Activated CD8-positive, alpha-beta T cell treated with anti-CD3 and anti-CD28 coated beads for 36 hours (primary cell): ENCODE data around the gene ABCC10. TPM values are rescaled to one million over a fixed set of nuclear protein-coding genes. Genes with fewer than 3 reads are reported as not detected.
"Not testable (repeated sequence)": the region's sequence is repeated elsewhere in the genome, so short reads cannot be mapped to it uniquely, and the experiment has no call there.

Experiments used
- ATAC-seq: fragments of 200-7000 bp; cut with Tn5 transposase; one replicate; pipeline ENCODE4 v1.10.0; 2021; ENCODE audit warnings: mild to moderate bottlenecking, moderate library complexity
- CTCF ChIA-PET: fragments of 350-600 bp; sonication (Branson Sonifier 250); formaldehyde crosslinking; loops from one replicate; lab custom pipeline; 2021; ENCODE audit warnings: antibody characterized with exemption; lab: Charles Lee
- POLR2A ChIA-PET: fragments of 350-600 bp; sonication (Branson Sonifier 250); formaldehyde crosslinking; loops from one replicate; lab custom pipeline; 2021; ENCODE audit warnings: antibody characterized with exemption; lab: Charles Lee
- DNase-seq: peaks from one replicate; pipeline ENCODE4 v3.0.0-alpha.2; 2020
- H3K27ac Mint-ChIP-seq: one replicate; pipeline ENCODE4 v1.8.0; 2021; ENCODE audit warnings: mild to moderate bottlenecking, mixed read lengths
- H3K27me3 Mint-ChIP-seq: one replicate; pipeline ENCODE4 v1.8.0; 2021; ENCODE audit warnings: mixed read lengths
- H3K36me3 Mint-ChIP-seq: one replicate; pipeline ENCODE4 v1.8.0; 2021; ENCODE audit warnings: low read depth, mixed read lengths
- H3K4me1 Mint-ChIP-seq: one replicate; pipeline ENCODE4 v1.8.0; 2021; ENCODE audit warnings: low read depth, mixed read lengths
- H3K4me3 Mint-ChIP-seq: one replicate; pipeline ENCODE4 v1.8.0; 2021; ENCODE audit warnings: mild to moderate bottlenecking, moderate library complexity, mixed read lengths
- H3K9me3 Mint-ChIP-seq: one replicate; pipeline ENCODE4 v1.8.0; 2021; ENCODE audit warnings: mixed read lengths
- CTCF ChIP-seq: fragments of 200-600 bp; IDR thresholded peaks from one replicate; pipeline ENCODE4 v1.8.0; 2022; ENCODE audit warnings: antibody characterized with exemption, mild to moderate bottlenecking
- intact Hi-C: fragments of 100-400 bp; cut with micrococcal nuclease; formaldehyde crosslinking; loops from one replicate; pipeline ENCODE4 v1.10.0; 2022
- total RNA-seq, 2 experiments: library from RNA; stranded (reverse); gene quantifications; one replicate each; pipeline ENCODE4 v1.2.3, GENCODE V29; 2021

Gene ABCC10
- total RNA-seq, 2 experiments from 2014 or later = 27.2 to 27.5 TPM

- DNase-seq (no peak), ATAC-seq (no peak)
- no peak for TF ChIP-seq CTCF
- Mint-ChIP-seq H3K9me3 (no peaks in the 10 kb centered on the region), H3K27me3 (peaks cover 5% of the 10 kb centered on the region), H3K4me3 (no peak overlapping the region), H3K27ac (no peak overlapping the region), H3K4me1 (no peaks in the 10 kb centered on the region), H3K36me3 (no peaks in the 10 kb centered on the region)
- ChIA-PET CTCF (interaction anchor here (1.0 kb wide), 1 partner anchor 11 kb away, joined by 3 read pairs; no protein-coding TSS in a partner anchor), POLR2A (interaction anchor here (0.5 kb wide), 1 partner anchor 608 kb away, joined by 4 read pairs; no protein-coding TSS in a partner anchor)
- intact Hi-C loops = no loop called here
Observed at GRCh38 chr6:43408259-43408658, 19.1 kb upstream of the ABCC10 start.

- H3K27me3 Mint-ChIP-seq, H3K36me3 Mint-ChIP-seq, intact Hi-C loops, H3K4me3 Mint-ChIP-seq, CTCF ChIA-PET, ATAC-seq, H3K9me3 Mint-ChIP-seq, POLR2A ChIA-PET, H3K27ac Mint-ChIP-seq, H3K4me1 Mint-ChIP-seq, DNase-seq: not testable (repeated sequence)
Observed at GRCh38 chr6:43410776-43411175, 16.6 kb upstream of the ABCC10 start.

DNA sequence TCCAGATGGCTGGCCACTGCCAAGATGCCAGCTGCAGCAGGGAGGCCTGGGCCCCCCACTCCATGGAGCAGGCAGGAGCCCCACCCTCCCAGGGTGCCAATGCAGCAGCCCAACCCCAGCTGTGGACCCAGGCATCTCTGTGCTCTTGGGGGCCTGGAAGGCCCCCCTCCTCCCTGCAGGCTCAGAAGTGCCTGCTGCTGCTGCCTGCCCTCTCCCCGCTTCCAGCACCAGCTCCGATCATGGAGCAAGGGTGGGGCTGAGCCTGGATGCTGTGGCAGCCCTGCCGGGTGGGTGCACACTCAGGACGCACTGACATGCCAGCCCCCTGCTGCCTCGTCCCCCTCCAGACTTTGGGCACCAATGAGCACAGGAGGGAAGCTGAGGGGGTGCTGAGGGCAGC lies 14.8 kb upstream of the ABCC10 start:
- Mint-ChIP-seq H3K4me1 (no peaks in the 10 kb centered on the region), H3K4me3 (no peak overlapping the region), H3K9me3 (no peaks in the 10 kb centered on the region), H3K27me3 (no peaks in the 10 kb centered on the region), H3K36me3 (no peaks in the 10 kb centered on the region), H3K27ac (no peak overlapping the region)
- POLR2A ChIA-PET = no interaction called here
- CTCF ChIA-PET = interaction anchor here (0.9 kb wide), 1 partner anchor 10 kb away, joined by 4 read pairs; no protein-coding TSS in a partner anchor
- TF ChIP-seq CTCF = no peak
- DNase-seq (no peak), ATAC-seq (no peak)
- intact Hi-C loops = no loop called here

GRCh38 chr6:43413002-43413401 lies 14.3 kb upstream of the ABCC10 start:
- Mint-ChIP-seq H3K27ac (no peak overlapping the region), H3K4me1 (no peaks in the 10 kb centered on the region), H3K9me3 (no peaks in the 10 kb centered on the region), H3K27me3 (no peaks in the 10 kb centered on the region), H3K36me3 (no peaks in the 10 kb centered on the region), H3K4me3 (no peak overlapping the region)
- CTCF ChIA-PET = interaction anchor here (0.9 kb wide), 1 partner anchor 10 kb away, joined by 4 read pairs; no protein-coding TSS in a partner anchor
- POLR2A ChIA-PET = no interaction called here
- intact Hi-C loops = no loop called here
- DNase-seq (no peak), ATAC-seq (no peak)
- TF ChIP-seq CTCF = no peak

GRCh38 chr6:43415275-43415674 lies 12.1 kb upstream of the ABCC10 start:
- H3K4me3 Mint-ChIP-seq, H3K9me3 Mint-ChIP-seq, ATAC-seq, DNase-seq, H3K27me3 Mint-ChIP-seq, H3K27ac Mint-ChIP-seq, intact Hi-C loops, H3K36me3 Mint-ChIP-seq, H3K4me1 Mint-ChIP-seq: not testable (repeated sequence)
- ChIA-PET CTCF (interaction anchor here (1.3 to 2.2 kb wide), 2 partner anchors 55 to 91 kb away, joined by 3 to 4 read pairs; no protein-coding TSS in a partner anchor), POLR2A (interaction anchor here (0.9 kb wide), 1 partner anchor 11 kb away, joined by 5 read pairs; no protein-coding TSS in a partner anchor)

- no peaks in the 10 kb centered on the region for H3K27me3 Mint-ChIP-seq
- H3K36me3 Mint-ChIP-seq = no peaks in the 10 kb centered on the region
- H3K9me3 Mint-ChIP-seq = no peaks in the 10 kb centered on the region
- no peak for ATAC-seq
- no peak for TF ChIP-seq CTCF
- no peak for DNase-seq
- CTCF ChIA-PET = no interaction called here
- POLR2A ChIA-PET = no interaction called here
- H3K4me3 Mint-ChIP-seq = no peak overlapping the region
- intact Hi-C loops = no loop called here
- no peaks in the 10 kb centered on the region for H3K4me1 Mint-ChIP-seq
- H3K27ac Mint-ChIP-seq = no peak overlapping the region
Observed at GRCh38 chr6:43416935-43417334, 10.4 kb upstream of the ABCC10 start.
